IMR-90 (cell line): ENCODE data around the gene TVP23A. TPM values are rescaled to one million over a fixed set of nuclear protein-coding genes. Genes with fewer than 3 reads are reported as not detected.

Source experiments
- ATAC-seq: fragments of 200-7000 bp; cut with Tn5 transposase; 2 replicates; pipeline ENCODE4 v1.9.1; 2020; ENCODE audit warnings: low read depth, mild to moderate bottlenecking, moderate library complexity
- BruUV-seq: library from RNA; stranded (reverse); fragments of 400-500 nt; replicated peaks from 2 replicates; lab custom pipeline; 2021; lab: Mats Ljungman, UMichigan
- CTCF ChIA-PET: fragments of 300-600 bp; formaldehyde crosslinking; extraction: SDS; loops from one replicate; lab custom pipeline; 2021; ENCODE audit warnings: antibody characterized with exemption; lab: Yijun Ruan, JAX
- POLR2A ChIA-PET: fragments of 300-600 bp; sonication (Branson Sonifier 250); formaldehyde crosslinking; loops from one replicate; lab custom pipeline; 2022; ENCODE audit warnings: antibody characterized with exemption; ENCODE audit not compliant: unreplicated experiment; lab: Charles Lee
- DNase-seq: peaks from one replicate; pipeline ENCODE4 v3.0.0; 2013
- H2AFZ ChIP-seq: replicated peaks from 2 replicates; pipeline ENCODE3; 2013; ENCODE audit warnings: low read length, mild to moderate bottlenecking; ENCODE audit not compliant: poor library complexity
- H2AK5ac ChIP-seq: 2 replicates; pipeline ENCODE4 v1.6.1; 2013; ENCODE audit warnings: low read depth, low read length, inconsistent platforms
- H2AK9ac ChIP-seq: replicated peaks from 2 replicates; pipeline ENCODE3; 2013; ENCODE audit warnings: mild to moderate bottlenecking, low read depth, low read length, moderate library complexity; ENCODE audit not compliant: poor library complexity
- H2BK120ac ChIP-seq: 2 replicates; pipeline ENCODE4 v1.6.1; 2013; ENCODE audit warnings: low read depth, low read length, inconsistent platforms
- H2BK15ac ChIP-seq: 3 replicates; pipeline ENCODE4 v1.6.1; 2013; ENCODE audit warnings: low read depth, low read length, inconsistent platforms
- H2BK20ac ChIP-seq: 2 replicates; pipeline ENCODE4 v1.6.1; 2013; ENCODE audit warnings: low read depth, mild to moderate bottlenecking, inconsistent platforms, low read length, moderate library complexity
- H2BK5ac ChIP-seq: 2 replicates; pipeline ENCODE4 v1.6.1; 2013; ENCODE audit warnings: mild to moderate bottlenecking, low read depth, low read length, inconsistent platforms; ENCODE audit not compliant: poor library complexity, severe bottlenecking
- H3K14ac ChIP-seq: replicated peaks from 2 replicates; pipeline ENCODE4 v1.6.1; 2013; ENCODE audit warnings: low read depth, low read length, inconsistent platforms
- H3K18ac ChIP-seq: 2 replicates; pipeline ENCODE4 v1.6.1; 2013; ENCODE audit warnings: low read depth, low read length, control low read depth
- H3K23ac ChIP-seq: 2 replicates; pipeline ENCODE4 v1.6.1; 2013; ENCODE audit warnings: low read depth, low read length, inconsistent platforms
- H3K27ac ChIP-seq: 2 replicates; pipeline ENCODE4 v1.5.1; 2013; ENCODE audit warnings: mild to moderate bottlenecking, control low read depth, low read length; ENCODE audit not compliant: insufficient read depth
- H3K27me3 ChIP-seq: 2 replicates; pipeline ENCODE4 v1.6.1; 2013; ENCODE audit warnings: low read length; ENCODE audit not compliant: control insufficient read depth, insufficient read depth
- H3K36me3 ChIP-seq: 2 replicates; pipeline ENCODE4 v1.6.1; 2013; ENCODE audit warnings: low read length, mixed read lengths; ENCODE audit not compliant: control insufficient read depth, insufficient read depth
- H3K4ac ChIP-seq: 2 replicates; pipeline ENCODE4 v1.6.1; 2013; ENCODE audit warnings: low read depth, low read length, inconsistent platforms
- H3K4me1 ChIP-seq: 2 replicates; pipeline ENCODE4 v1.6.1; 2013; ENCODE audit warnings: low read length, mixed read lengths; ENCODE audit not compliant: control insufficient read depth, insufficient read depth
- H3K4me2 ChIP-seq: 2 replicates; pipeline ENCODE4 v1.6.1; 2013; ENCODE audit warnings: low read depth, mild to moderate bottlenecking, control low read depth, low read length, moderate library complexity
- H3K4me3 ChIP-seq: 2 replicates; pipeline ENCODE4 v1.5.1; 2013; ENCODE audit warnings: low read depth, mild to moderate bottlenecking, control low read depth, low read length, moderate library complexity; ENCODE audit not compliant: insufficient read depth
- H3K56ac ChIP-seq: 2 replicates; pipeline ENCODE4 v1.6.1; 2013; ENCODE audit warnings: low read length, inconsistent platforms; ENCODE audit not compliant: insufficient read depth; ENCODE audit errors: extremely low read depth
- H3K79me1 ChIP-seq, 2 experiments: 2 replicates each; pipeline ENCODE4 v1.6.1; 2013; ENCODE audit warnings: low read length in 2 of 2, inconsistent platforms in 1 of 2, low read depth in 1 of 2
- H3K9ac ChIP-seq: 2 replicates; pipeline ENCODE4 v1.6.1; 2013; ENCODE audit warnings: low read depth, low read length, control low read depth
- H3K9me1 ChIP-seq: 2 replicates; pipeline ENCODE4 v1.6.1; 2013; ENCODE audit warnings: low read length, inconsistent platforms; ENCODE audit not compliant: insufficient read depth
- H3K9me3 ChIP-seq: 2 replicates; pipeline ENCODE4 v1.6.1; 2013; ENCODE audit warnings: low read length; ENCODE audit not compliant: control insufficient read depth, insufficient read depth
- H4K20me1 ChIP-seq: 2 replicates; pipeline ENCODE4 v1.6.1; 2013; ENCODE audit warnings: low read length, inconsistent platforms; ENCODE audit not compliant: insufficient read depth
- H4K5ac ChIP-seq: 2 replicates; pipeline ENCODE4 v1.6.1; 2013; ENCODE audit warnings: mild to moderate bottlenecking, low read depth, low read length, control low read depth
- H4K8ac ChIP-seq, 2 experiments: 2 replicates each; pipeline ENCODE4 v1.6.1; 2013; ENCODE audit warnings: low read depth in 2 of 2, low read length in 2 of 2, control low read depth in 1 of 2, inconsistent platforms in 1 of 2
- H4K91ac ChIP-seq: 2 replicates; pipeline ENCODE4 v1.6.1; 2013; ENCODE audit warnings: low read depth, low read length, inconsistent platforms; ENCODE audit not compliant: insufficient read depth
- BHLHE40 ChIP-seq: fragments of 150-350 bp; IDR thresholded peaks from 2 replicates; pipeline ENCODE4 v1.6.1; 2016; ENCODE audit warnings: mild to moderate bottlenecking, low read depth, low read length
- CEBPB ChIP-seq: IDR thresholded peaks from 2 replicates; pipeline ENCODE4 v1.6.1; 2012; ENCODE audit warnings: low read depth, low read length, improper control_type of control experiment
- CTCF ChIP-seq: conservative IDR thresholded peaks from 2 replicates; pipeline ENCODE4 v1.5.1; 2012; ENCODE audit warnings: mild to moderate bottlenecking, low read depth, low read length, improper control_type of control experiment
- MXI1 ChIP-seq: IDR thresholded peaks from 2 replicates; pipeline ENCODE4 v1.6.1; 2012; ENCODE audit warnings: low read depth, mild to moderate bottlenecking, low read length, moderate library complexity, borderline replicate concordance
- NFE2L2 ChIP-seq: fragments of 150-350 bp; IDR thresholded peaks from 2 replicates; pipeline ENCODE4 v1.6.1; 2016; ENCODE audit warnings: low read depth, mild to moderate bottlenecking, low read length
- RAD21 ChIP-seq: IDR thresholded peaks from 2 replicates; pipeline ENCODE4 v1.6.1; 2012; ENCODE audit warnings: low read length, improper control_type of control experiment
- WGBS, 2 experiments: methylation state at CpG; one replicate each; pipeline versions ENCODE4 v1.1.5 to v1.1.7; 2013; ENCODE audit warnings: missing lambda C conversion rate in 2 of 2; ENCODE audit not compliant: insufficient read length in 1 of 2; ENCODE audit errors: extremely low coverage in 2 of 2; 5-methylcytosine and 5-hydroxymethylcytosine counted together
- dilution Hi-C: fragments of 300-500 bp; cut with HindIII; formaldehyde crosslinking; loops from one replicate; pipeline ENCODE4 v1.14.3; 2018; ENCODE audit warnings: low sequenced_read_pairs; ENCODE audit not compliant: unreplicated experiment
- in situ Hi-C: fragments of 300-500 bp; cut with MboI; formaldehyde crosslinking; loops from 3 replicates; pipeline ENCODE4 v1.14.3; 2019; ENCODE audit warnings: low sequenced_read_pairs, inconsistent platforms, mixed read lengths
- intact Hi-C: fragments of 100-400 bp; cut with micrococcal nuclease; formaldehyde crosslinking; loops from 2 replicates; pipeline ENCODE4 v1.10.0; 2022
- polyA plus RNA-seq, 3 experiments: library from polyadenylated mRNA; depleted of rRNA; stranded (reverse); fragments of >200 nt; gene quantifications; 2 replicates each; pipeline ENCODE4 v1.2.3, GENCODE V29; 2012; ENCODE audit warnings: low replicate concordance in 1 of 3
- total RNA-seq: library from RNA; depleted of rRNA; stranded (reverse); fragments of >200 nt; gene quantifications from 2 replicates; pipeline ENCODE4 v1.2.3, GENCODE V29; 2012

The TVP23A gene
- total and polyA plus RNA-seq, 2 of the 4 experiments (the other 2 are of a cell fraction) = not detected

GRCh38 chr16:10859020-10859419, 40.4 kb upstream of the TVP23A start:
- H3K27ac ChIP-seq = no peak overlapping the region
- no peak overlapping the region for H3K14ac ChIP-seq
- no peaks in the 10 kb centered on the region for H3K4me1 ChIP-seq
- no peak overlapping the region for H2BK15ac ChIP-seq
- no peak overlapping the region for H4K5ac ChIP-seq
- no peak overlapping the region for H3K4ac ChIP-seq
- no peaks in the 10 kb centered on the region for H4K20me1 ChIP-seq
- H3K18ac ChIP-seq = no peak overlapping the region
- H3K27me3 ChIP-seq = no peaks in the 10 kb centered on the region; the same call in none of the 2 replicates
- no peak overlapping the region for H2BK20ac ChIP-seq
- H3K4me2 ChIP-seq = no peak overlapping the region
- no peaks in the 10 kb centered on the region for H3K79me1 ChIP-seq
- H2BK5ac ChIP-seq = peak overlapping the region; percentile 54
- ChIA-PET CTCF (no interaction called here), POLR2A (no interaction called here)
- H2BK120ac ChIP-seq = no peak overlapping the region
- no peak overlapping the region for H2AFZ ChIP-seq
- BruUV-seq = no TSS peak
- no peak overlapping the region for H3K23ac ChIP-seq
- H3K36me3 ChIP-seq = no peaks in the 10 kb centered on the region
- intact Hi-C loops = no loop called here
- H2AK9ac ChIP-seq = no peak overlapping the region
- dilution Hi-C loops = no loop called here
- no peak overlapping the region for H3K4me3 ChIP-seq
- in situ Hi-C loops = no loop called here
- TF ChIP-seq NFE2L2 = no peak
- TF ChIP-seq MXI1 = no peak
- no peak for TF ChIP-seq CTCF
- no peak for TF ChIP-seq RAD21
- TF ChIP-seq CEBPB = no peak
- no peak for TF ChIP-seq BHLHE40
- H3K56ac ChIP-seq = no peak overlapping the region
- H2AK5ac ChIP-seq = no peak overlapping the region
- H3K9me3 ChIP-seq = no peaks in the 10 kb centered on the region
- ATAC-seq (no peak), DNase-seq (no peak)
- 64% methylated on average over 2 of the region's 2 CpGs; no CpG with 5 or more reads in 1 of the 2 experiments for WGBS, 2 experiments
- no peaks in the 10 kb centered on the region for H3K9me1 ChIP-seq
- no peak overlapping the region for H4K8ac ChIP-seq
- H3K9ac ChIP-seq = no peak overlapping the region
- H4K91ac ChIP-seq = no peak overlapping the region
